Measurements from ENCODE around the gene LRRC73.
"Not testable (repeated sequence)": the region's sequence is repeated elsewhere in the genome, so short reads cannot be mapped to it uniquely, and the experiment has no call there.

Gene LRRC73

GRCh38 chr6:43502666-43503065 is 7.5 kb downstream of the LRRC73 start:
- H3K36me3 Mint-ChIP-seq = peaks cover 4% of the 10 kb centered on the region
- H3K4me1 Mint-ChIP-seq = peaks cover 7% of the 10 kb centered on the region
- no peak overlapping the region for H3K27ac Mint-ChIP-seq

GRCh38 chr6:43500921-43501320 is 9.2 kb downstream of the LRRC73 start:
- no peaks in the 10 kb centered on the region for H3K27me3 Mint-ChIP-seq
- no peaks in the 10 kb centered on the region for H3K9me3 Mint-ChIP-seq
- H3K36me3 Mint-ChIP-seq = peaks cover 4% of the 10 kb centered on the region
- H3K27ac Mint-ChIP-seq = no peak overlapping the region
- H3K4me1 Mint-ChIP-seq = no peaks in the 10 kb centered on the region
- no peak overlapping the region for H3K4me3 Mint-ChIP-seq

More at GRCh38 chr6:43502666-43503065, 7.5 kb downstream of the LRRC73 start:
- no peaks in the 10 kb centered on the region for H3K9me3 Mint-ChIP-seq
- no peaks in the 10 kb centered on the region for H3K27me3 Mint-ChIP-seq
- H3K4me3 Mint-ChIP-seq = no peak overlapping the region

GRCh38 chr6:43499028-43499815 is 10.9 kb downstream of the LRRC73 start:
- H3K4me3 Mint-ChIP-seq = no peak overlapping the region
- no peaks in the 10 kb centered on the region for H3K27me3 Mint-ChIP-seq
- no peak overlapping the region for H3K27ac Mint-ChIP-seq
- H3K36me3 Mint-ChIP-seq = peaks cover 4% of the 10 kb centered on the region
- H3K4me1 Mint-ChIP-seq = peaks cover 17% of the 10 kb centered on the region
- H3K9me3 Mint-ChIP-seq = no peaks in the 10 kb centered on the region

- not testable (repeated sequence) for H3K36me3 Mint-ChIP-seq, H3K9me3 Mint-ChIP-seq, H3K27ac Mint-ChIP-seq
Observed at GRCh38 chr6:43498291-43498690, 11.9 kb downstream of the LRRC73 start.

DNA sequence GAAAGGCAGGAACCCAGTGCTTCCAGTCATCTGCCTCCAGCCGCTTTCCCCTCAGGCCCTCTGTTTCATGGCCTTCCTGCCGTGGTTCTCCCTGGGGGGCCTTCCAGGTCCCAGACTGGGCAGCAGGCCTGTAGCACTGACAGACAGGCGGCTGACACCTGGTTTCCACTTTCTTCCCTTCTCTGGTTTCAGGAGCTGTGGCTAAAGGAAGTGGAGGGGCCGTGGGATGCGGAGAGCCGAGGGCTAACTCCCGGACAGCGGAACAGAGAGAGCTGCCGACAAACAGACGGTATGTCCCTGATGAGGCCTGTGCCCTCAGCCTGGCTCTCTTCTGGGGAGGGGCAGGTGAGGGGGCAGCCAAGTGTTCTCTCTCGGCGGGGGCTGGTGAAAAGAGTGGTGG is 12.5 kb downstream of the LRRC73 start:
- no peaks in the 10 kb centered on the region for H3K9me3 Mint-ChIP-seq
- peaks cover 30% of the 10 kb centered on the region for H3K4me1 Mint-ChIP-seq
- H3K36me3 Mint-ChIP-seq = peaks cover 1% of the 10 kb centered on the region
- H3K27me3 Mint-ChIP-seq = no peaks in the 10 kb centered on the region
- no peak overlapping the region for H3K4me3 Mint-ChIP-seq
- H3K27ac Mint-ChIP-seq = no peak overlapping the region

More at GRCh38 chr6:43498291-43498690, 11.9 kb downstream of the LRRC73 start:
- not testable (repeated sequence) for H3K4me3 Mint-ChIP-seq, H3K27me3 Mint-ChIP-seq
- H3K4me1 Mint-ChIP-seq = peaks cover 26% of the 10 kb centered on the region

DNA sequence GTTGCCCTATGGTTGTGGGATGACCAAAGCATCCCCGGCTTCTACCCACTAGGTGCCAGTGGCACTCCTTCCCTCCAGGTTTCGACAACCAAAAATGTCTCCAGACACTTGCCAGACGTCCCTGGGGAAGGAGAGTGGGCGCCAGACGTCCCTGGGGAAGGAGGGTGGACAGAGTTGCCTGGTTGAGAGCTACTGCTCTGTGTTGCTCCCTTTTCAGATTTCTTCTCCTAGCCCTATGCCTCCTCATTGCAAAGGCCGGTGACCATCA is 13.1 kb downstream of the LRRC73 start:
- H3K9me3 Mint-ChIP-seq = no peaks in the 10 kb centered on the region
- H3K27me3 Mint-ChIP-seq = no peaks in the 10 kb centered on the region
- no peak overlapping the region for H3K4me3 Mint-ChIP-seq
- peaks cover 1% of the 10 kb centered on the region for H3K36me3 Mint-ChIP-seq
- H3K4me1 Mint-ChIP-seq = peaks cover 36% of the 10 kb centered on the region
- H3K27ac Mint-ChIP-seq = no peak overlapping the region

DNA sequence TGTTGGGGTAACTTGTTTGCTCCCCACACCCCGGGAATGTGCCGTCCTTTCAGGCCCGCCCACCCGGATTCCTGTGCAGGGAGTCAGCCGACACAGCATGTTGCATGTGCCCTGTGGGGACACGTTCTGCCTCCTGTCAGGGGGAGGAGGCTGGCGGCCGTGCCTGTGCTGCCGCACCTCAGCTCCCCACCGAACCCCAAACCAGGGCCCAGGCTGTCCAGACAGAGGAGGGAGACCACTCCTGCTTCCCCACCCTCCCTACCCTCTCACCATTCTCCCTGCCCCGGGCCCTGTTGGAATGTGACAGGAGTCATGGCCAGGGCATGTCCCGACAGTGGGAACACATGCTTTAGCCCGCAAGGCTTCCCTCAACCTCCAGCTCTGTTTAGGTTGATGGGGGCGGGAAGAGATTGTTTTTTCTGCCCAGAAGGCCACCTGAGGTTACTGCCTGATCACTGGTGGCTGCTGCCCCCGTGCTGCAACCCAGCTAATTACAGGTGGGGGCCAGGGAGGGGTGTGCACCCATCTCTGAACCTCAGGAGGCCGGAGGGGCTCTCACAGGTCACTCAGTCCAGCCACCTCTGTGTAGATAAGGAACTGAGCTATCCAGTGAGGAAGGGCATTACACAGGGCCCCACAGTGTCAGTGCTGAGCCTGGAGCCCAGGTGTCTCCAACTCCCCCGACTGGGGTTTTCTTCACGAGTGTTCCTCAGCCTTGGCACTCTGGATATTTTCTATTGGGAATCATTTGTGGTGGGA is 13.6 kb downstream of the LRRC73 start:
- H3K36me3 Mint-ChIP-seq = peaks cover 1% of the 10 kb centered on the region
- no peak overlapping the region for H3K4me3 Mint-ChIP-seq
- H3K27ac Mint-ChIP-seq = no peak overlapping the region
- peaks cover 37% of the 10 kb centered on the region for H3K4me1 Mint-ChIP-seq
- no peaks in the 10 kb centered on the region for H3K9me3 Mint-ChIP-seq
- no peaks in the 10 kb centered on the region for H3K27me3 Mint-ChIP-seq

GRCh38 chr6:43495409-43495941 is 14.7 kb downstream of the LRRC73 start:
- peak overlapping the region; percentile 27 for H3K4me3 Mint-ChIP-seq
- H3K27me3 Mint-ChIP-seq = no peaks in the 10 kb centered on the region
- no peaks in the 10 kb centered on the region for H3K9me3 Mint-ChIP-seq
- no peaks in the 10 kb centered on the region for H3K36me3 Mint-ChIP-seq
- peaks cover 37% of the 10 kb centered on the region for H3K4me1 Mint-ChIP-seq
- H3K27ac Mint-ChIP-seq = peak overlapping the region; percentile 70

- H3K27me3 Mint-ChIP-seq = no peaks in the 10 kb centered on the region
- no peak overlapping the region for H3K27ac Mint-ChIP-seq
- H3K4me3 Mint-ChIP-seq = no peak overlapping the region
- no peaks in the 10 kb centered on the region for H3K9me3 Mint-ChIP-seq
- H3K4me1 Mint-ChIP-seq = peaks cover 44% of the 10 kb centered on the region
- H3K36me3 Mint-ChIP-seq = no peaks in the 10 kb centered on the region
Observed at GRCh38 chr6:43494766-43495165, 15.4 kb downstream of the LRRC73 start.

DNA sequence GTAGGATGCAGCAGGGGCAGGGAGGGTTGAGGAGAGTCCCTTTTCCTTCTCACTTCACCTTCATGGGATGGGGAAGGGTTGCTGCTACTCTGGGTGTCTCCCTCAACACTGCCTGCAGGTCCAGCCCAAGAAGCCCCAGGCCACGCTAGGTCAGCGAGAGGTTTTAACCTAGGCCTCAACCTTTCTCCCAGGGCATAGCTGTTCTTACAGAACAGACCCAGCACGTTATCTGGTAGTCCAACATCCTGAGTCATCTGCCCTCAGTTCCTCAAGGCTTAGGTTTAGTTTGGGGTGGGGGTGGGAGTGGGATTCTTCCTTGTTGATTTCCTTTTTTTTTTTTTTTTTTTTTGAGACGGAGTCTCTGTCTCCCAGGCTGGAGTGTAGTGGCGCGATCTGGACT is 15.8 kb downstream of the LRRC73 start:
- Mint-ChIP-seq H3K4me1 (peaks cover 45% of the 10 kb centered on the region), H3K9me3 (no peaks in the 10 kb centered on the region), H3K27me3 (no peaks in the 10 kb centered on the region), H3K4me3 (no peak overlapping the region), H3K27ac (no peak overlapping the region), H3K36me3 (no peaks in the 10 kb centered on the region)

- Mint-ChIP-seq H3K9me3 (no peaks in the 10 kb centered on the region), H3K4me3 (no peak overlapping the region), H3K4me1 (peaks cover 45% of the 10 kb centered on the region), H3K27ac (no peak overlapping the region), H3K27me3 (no peaks in the 10 kb centered on the region), H3K36me3 (no peaks in the 10 kb centered on the region)
Observed at GRCh38 chr6:43493833-43494232, 16.3 kb downstream of the LRRC73 start.

GRCh38 chr6:43493230-43493629 is 16.9 kb downstream of the LRRC73 start:
- Mint-ChIP-seq H3K4me1 (peaks cover 45% of the 10 kb centered on the region), H3K4me3 (no peak overlapping the region), H3K27ac (no peak overlapping the region), H3K27me3 (no peaks in the 10 kb centered on the region), H3K36me3 (no peaks in the 10 kb centered on the region), H3K9me3 (no peaks in the 10 kb centered on the region)

GRCh38 chr6:43492673-43493072 is 17.5 kb downstream of the LRRC73 start:
- Mint-ChIP-seq H3K4me3 (no peak overlapping the region), H3K9me3 (no peaks in the 10 kb centered on the region), H3K36me3 (no peaks in the 10 kb centered on the region), H3K27ac (no peak overlapping the region), H3K4me1 (peaks cover 45% of the 10 kb centered on the region), H3K27me3 (no peaks in the 10 kb centered on the region)

GRCh38 chr6:43491750-43492661 is 18.1 kb downstream of the LRRC73 start:
- peak overlapping the region; percentile 65 for H3K27ac Mint-ChIP-seq
- H3K4me3 Mint-ChIP-seq = no peak overlapping the region
- H3K9me3 Mint-ChIP-seq = no peaks in the 10 kb centered on the region
- H3K36me3 Mint-ChIP-seq = no peaks in the 10 kb centered on the region
- no peaks in the 10 kb centered on the region for H3K27me3 Mint-ChIP-seq
- H3K4me1 Mint-ChIP-seq = peaks cover 45% of the 10 kb centered on the region

GRCh38 chr6:43490523-43490939 is 19.6 kb downstream of the LRRC73 start:
- peaks cover 41% of the 10 kb centered on the region for H3K4me1 Mint-ChIP-seq
- H3K4me3 Mint-ChIP-seq = no peak overlapping the region
- no peaks in the 10 kb centered on the region for H3K9me3 Mint-ChIP-seq
- H3K27ac Mint-ChIP-seq = no peak overlapping the region
- no peaks in the 10 kb centered on the region for H3K36me3 Mint-ChIP-seq
- no peaks in the 10 kb centered on the region for H3K27me3 Mint-ChIP-seq

Data from activated naive CD4-positive, alpha-beta T cell treated with anti-CD3 and anti-CD28 coated beads, Interleukin-2, amount 50 U/mL, for 24 hours (primary cell).